Activated T-cell treated with anti-CD3 and anti-CD28 coated beads, Interleukin-2, amount 50 U/mL, for 4 hours (primary cell): ENCODE measurements around the gene RAB11FIP3. TPM values are rescaled to one million over a fixed set of nuclear protein-coding genes. Genes with fewer than 3 reads are reported as not detected.
A peak's percentile ranks its signal among the peaks of the same experiment; 100 is the strongest.

Experiments used
- ATAC-seq, 2 donors: fragments of 200-7000 bp; cut with Tn5 transposase; one replicate each; pipeline ENCODE4 v1.10.0; 2021
- DNase-seq: peaks from one replicate; pipeline ENCODE4 v3.0.0-alpha.2; 2020
- H3K27me3 Mint-ChIP-seq: one replicate; pipeline ENCODE4 v1.8.0; 2021; ENCODE audit warnings: low read depth, mixed read lengths
- H3K36me3 Mint-ChIP-seq: one replicate; pipeline ENCODE4 v1.8.0; 2022; ENCODE audit warnings: mixed read lengths; ENCODE audit not compliant: insufficient read depth
- H3K4me1 Mint-ChIP-seq: one replicate; pipeline ENCODE4 v1.8.0; 2021; ENCODE audit warnings: low read depth, mixed read lengths
- H3K4me3 Mint-ChIP-seq: one replicate; pipeline ENCODE4 v1.8.0; 2021; ENCODE audit warnings: mild to moderate bottlenecking, moderate library complexity, mixed read lengths
- H3K9me3 Mint-ChIP-seq: one replicate; pipeline ENCODE4 v1.8.0; 2021; ENCODE audit warnings: mixed read lengths
- total RNA-seq, 3 donors: library from RNA; stranded (reverse); gene quantifications; one replicate each; pipeline ENCODE4 v1.2.1, GENCODE V29; 2021

Gene RAB11FIP3
- total RNA-seq, 3 donors from 2014 or later = 28.2 to 31.3 (median 28.8) TPM

DNA sequence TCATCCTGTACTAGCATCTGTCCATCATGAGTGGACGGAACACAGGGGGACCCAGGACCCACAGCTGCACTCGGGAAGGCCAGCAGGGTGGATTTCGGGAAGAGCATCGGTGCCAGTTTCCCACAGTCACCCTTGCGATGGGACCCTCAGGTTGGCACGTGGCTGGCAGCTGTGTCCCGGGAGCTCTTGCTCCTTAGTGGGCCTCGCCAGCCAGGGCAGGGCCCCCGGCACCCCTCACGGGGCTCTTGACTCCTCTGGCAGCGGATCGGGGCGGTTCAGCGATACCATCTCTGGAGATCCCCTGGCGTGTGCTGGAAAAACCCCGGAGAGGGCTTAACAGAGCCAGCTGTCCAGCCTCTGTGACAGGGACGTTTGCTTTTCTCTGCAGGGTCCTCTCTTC is 111.3 kb downstream of the RAB11FIP3 start:
- H3K36me3 Mint-ChIP-seq = peaks cover 4% of the 10 kb centered on the region
- peaks cover 2% of the 10 kb centered on the region for H3K4me1 Mint-ChIP-seq
- H3K27me3 Mint-ChIP-seq = no peaks in the 10 kb centered on the region
- ATAC-seq (no peak), DNase-seq (no peak)
- no peaks in the 10 kb centered on the region for H3K9me3 Mint-ChIP-seq
- H3K4me3 Mint-ChIP-seq = no peak overlapping the region

DNA sequence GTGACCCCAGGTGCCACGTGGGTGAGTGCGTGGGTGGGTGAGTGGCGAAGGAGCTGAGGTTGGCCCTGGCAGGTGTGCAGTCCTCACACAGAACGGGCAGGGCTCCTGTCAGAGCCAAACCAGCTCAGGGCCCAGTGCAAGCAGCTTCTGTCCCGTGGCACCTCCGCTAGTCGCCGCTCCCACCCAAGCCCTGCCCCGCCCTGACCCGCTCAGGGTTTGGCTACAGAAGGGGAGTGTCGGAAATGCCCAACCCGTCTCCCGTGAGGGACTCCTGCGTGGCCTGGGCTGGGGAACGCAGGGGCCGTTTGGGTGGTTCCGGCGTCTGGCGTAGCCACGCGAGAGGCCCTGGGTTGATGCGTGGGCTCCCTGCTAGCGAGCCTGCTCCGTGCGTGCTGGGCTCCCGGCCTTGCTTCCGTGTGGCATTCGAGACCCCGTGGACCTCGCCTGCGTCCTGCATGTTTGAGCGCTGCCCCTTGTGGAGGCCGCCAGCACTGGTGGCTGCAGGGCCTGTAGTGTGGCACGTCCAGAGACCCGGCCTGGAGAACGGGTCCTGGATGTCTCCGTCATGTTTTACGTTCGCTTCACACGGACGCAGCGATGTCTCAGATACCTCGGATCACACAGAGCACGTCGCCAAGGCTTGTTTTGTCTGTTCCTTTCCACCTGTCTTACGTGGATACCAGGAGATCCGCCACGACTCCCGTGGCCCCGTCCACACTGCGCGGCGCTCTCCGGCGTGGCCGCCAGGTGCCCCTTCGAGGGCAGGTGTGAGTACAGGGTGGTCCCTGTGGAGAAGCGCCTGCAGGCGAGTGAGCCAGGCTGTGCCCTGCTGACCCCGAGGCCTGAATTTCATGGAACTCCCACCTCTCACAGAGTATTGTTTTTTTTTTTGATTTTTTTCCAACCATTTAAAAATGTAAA is 112.2 kb downstream of the RAB11FIP3 start:
- no peak overlapping the region for H3K4me3 Mint-ChIP-seq
- peaks cover 4% of the 10 kb centered on the region for H3K36me3 Mint-ChIP-seq

GRCh38 chr16:539901-540530 is 114.6 kb downstream of the RAB11FIP3 start:
- no peak for ATAC-seq
- no peak for DNase-seq
- Mint-ChIP-seq H3K4me3 (no peak overlapping the region), H3K4me1 (peaks cover 2% of the 10 kb centered on the region), H3K27me3 (no peaks in the 10 kb centered on the region), H3K9me3 (no peaks in the 10 kb centered on the region), H3K36me3 (peaks cover 4% of the 10 kb centered on the region)

More for the DNA sequence above, 112.2 kb downstream of the RAB11FIP3 start:
- Mint-ChIP-seq H3K9me3 (no peaks in the 10 kb centered on the region), H3K4me1 (peaks cover 2% of the 10 kb centered on the region), H3K27me3 (no peaks in the 10 kb centered on the region)
- DNase-seq (no peak), ATAC-seq (no peak)

DNA sequence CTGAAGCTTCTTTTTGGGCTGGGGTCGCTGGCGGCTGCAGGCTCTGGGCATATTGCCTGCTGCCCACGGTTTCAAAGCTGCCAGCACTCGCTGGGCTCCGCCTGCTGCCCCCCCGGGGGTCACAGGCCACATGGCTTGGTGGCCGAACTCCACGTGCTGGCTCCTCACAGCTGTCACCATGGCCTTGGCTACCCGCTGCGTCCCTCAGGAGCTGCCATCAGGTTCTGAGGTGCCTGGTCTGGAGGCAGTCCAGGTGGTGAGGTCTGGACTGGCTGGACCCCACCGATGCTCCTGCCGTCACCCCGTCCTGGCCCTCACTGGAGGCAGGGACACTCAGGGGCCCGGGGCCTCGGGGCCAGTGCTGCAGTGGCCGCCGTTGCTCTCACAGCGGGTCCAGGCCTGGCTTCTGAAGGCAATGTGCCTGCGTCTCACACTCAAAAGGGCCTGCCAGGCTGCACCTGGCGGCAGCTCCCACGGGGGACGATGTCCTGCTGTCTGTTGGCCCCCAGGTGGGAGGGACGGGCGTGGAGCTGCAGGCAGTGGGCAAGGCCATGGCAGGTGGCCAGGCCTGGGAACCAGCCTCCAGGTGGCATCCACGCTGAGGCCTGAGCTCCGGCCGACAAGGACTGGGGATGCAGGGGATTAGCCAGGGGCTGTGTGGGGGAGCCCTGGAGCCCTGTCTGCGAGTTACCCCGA is 115.3 kb downstream of the RAB11FIP3 start:
- peaks cover 5% of the 10 kb centered on the region for H3K36me3 Mint-ChIP-seq
- H3K27me3 Mint-ChIP-seq = no peaks in the 10 kb centered on the region
- H3K4me3 Mint-ChIP-seq = no peak overlapping the region
- no peaks in the 10 kb centered on the region for H3K9me3 Mint-ChIP-seq
- H3K4me1 Mint-ChIP-seq = peaks cover 2% of the 10 kb centered on the region
- ATAC-seq (no peak), DNase-seq (no peak)

GRCh38 chr16:543301-544164 is 118.1 kb downstream of the RAB11FIP3 start:
- peaks cover 2% of the 10 kb centered on the region for H3K4me1 Mint-ChIP-seq
- DNase-seq = no peak
- H3K4me3 Mint-ChIP-seq = no peak overlapping the region
- no peaks in the 10 kb centered on the region for H3K9me3 Mint-ChIP-seq
- peaks cover 5% of the 10 kb centered on the region for H3K36me3 Mint-ChIP-seq
- H3K27me3 Mint-ChIP-seq = no peaks in the 10 kb centered on the region
- no peak for ATAC-seq

DNA sequence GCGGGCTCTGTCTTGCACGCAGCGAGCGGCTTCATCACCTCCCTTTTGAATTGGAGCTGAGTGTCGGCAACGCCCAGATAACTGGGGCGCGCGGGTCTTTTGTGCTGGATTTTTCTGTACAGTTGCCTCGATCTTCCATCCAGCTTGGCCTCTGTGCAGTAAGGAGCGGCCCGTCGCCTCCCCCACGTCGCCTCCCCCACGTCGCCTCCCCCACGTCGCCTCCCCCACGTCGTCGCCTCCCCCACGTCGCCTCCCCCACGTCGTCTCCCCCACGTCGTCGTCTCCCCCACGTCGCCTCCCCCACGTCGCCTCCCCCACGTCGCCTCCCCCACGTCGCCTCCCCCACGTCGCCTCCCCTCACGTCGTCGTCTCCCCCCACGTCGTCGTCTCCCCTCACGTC is 119.1 kb downstream of the RAB11FIP3 start:
- ATAC-seq (no peak), DNase-seq (no peak)
- H3K36me3 Mint-ChIP-seq = peaks cover 1% of the 10 kb centered on the region
- H3K9me3 Mint-ChIP-seq = no peaks in the 10 kb centered on the region
- no peaks in the 10 kb centered on the region for H3K27me3 Mint-ChIP-seq
- no peaks in the 10 kb centered on the region for H3K4me1 Mint-ChIP-seq
- H3K4me3 Mint-ChIP-seq = no peak overlapping the region

- ATAC-seq = peak; percentile 58 to 68
- H3K4me1 Mint-ChIP-seq = no peaks in the 10 kb centered on the region
- no peak overlapping the region for H3K4me3 Mint-ChIP-seq
- H3K9me3 Mint-ChIP-seq = no peaks in the 10 kb centered on the region
- DNase-seq = peak; percentile 48
- peaks cover 1% of the 10 kb centered on the region for H3K36me3 Mint-ChIP-seq
- H3K27me3 Mint-ChIP-seq = no peaks in the 10 kb centered on the region
Observed at GRCh38 chr16:546909-547770, 121.7 kb downstream of the RAB11FIP3 start.

GRCh38 chr16:548586-548985 is 123.1 kb downstream of the RAB11FIP3 start:
- no peaks in the 10 kb centered on the region for H3K4me1 Mint-ChIP-seq
- H3K27me3 Mint-ChIP-seq = no peaks in the 10 kb centered on the region
- no peaks in the 10 kb centered on the region for H3K9me3 Mint-ChIP-seq
- DNase-seq (no peak), ATAC-seq (no peak)
- peaks cover 1% of the 10 kb centered on the region for H3K36me3 Mint-ChIP-seq
- no peak overlapping the region for H3K4me3 Mint-ChIP-seq

GRCh38 chr16:549544-550263 is 124.3 kb downstream of the RAB11FIP3 start:
- DNase-seq (no peak), ATAC-seq (no peak)
- Mint-ChIP-seq H3K27me3 (no peaks in the 10 kb centered on the region), H3K9me3 (no peaks in the 10 kb centered on the region), H3K4me3 (no peak overlapping the region), H3K4me1 (no peaks in the 10 kb centered on the region), H3K36me3 (peaks cover 1% of the 10 kb centered on the region)

- H3K27me3 Mint-ChIP-seq = no peaks in the 10 kb centered on the region
- H3K9me3 Mint-ChIP-seq = no peaks in the 10 kb centered on the region
- no peaks in the 10 kb centered on the region for H3K4me1 Mint-ChIP-seq
- no peak for ATAC-seq
- no peak for DNase-seq
- H3K36me3 Mint-ChIP-seq = no peaks in the 10 kb centered on the region
- H3K4me3 Mint-ChIP-seq = no peak overlapping the region
Observed at GRCh38 chr16:551210-551609, 125.8 kb downstream of the RAB11FIP3 start.

DNA sequence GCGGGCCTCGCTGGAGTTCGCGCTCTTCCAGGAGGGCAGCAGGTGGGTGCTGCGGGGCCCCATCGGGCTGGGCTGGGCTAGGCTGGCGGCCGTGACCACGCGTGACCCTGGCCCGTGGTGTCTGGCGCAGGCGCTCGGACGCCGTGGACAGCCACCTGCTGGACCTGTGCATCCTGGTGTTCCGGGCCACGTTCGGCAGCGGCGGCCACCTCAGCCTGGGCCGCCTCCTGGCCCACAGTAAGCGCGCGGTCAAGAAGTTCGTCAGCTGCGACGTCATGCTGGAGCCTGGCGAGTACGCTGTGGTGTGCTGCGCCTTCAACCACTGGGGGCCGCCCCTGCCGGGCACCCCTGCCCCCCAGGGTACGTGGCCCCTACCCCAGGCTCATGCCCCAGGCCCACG is 126.7 kb downstream of the RAB11FIP3 start:
- DNase-seq = no peak
- no peak for ATAC-seq
- H3K27me3 Mint-ChIP-seq = no peaks in the 10 kb centered on the region
- no peaks in the 10 kb centered on the region for H3K9me3 Mint-ChIP-seq
- no peak overlapping the region for H3K4me3 Mint-ChIP-seq
- no peaks in the 10 kb centered on the region for H3K36me3 Mint-ChIP-seq
- no peaks in the 10 kb centered on the region for H3K4me1 Mint-ChIP-seq

GRCh38 chr16:553601-554296 is 128.3 kb downstream of the RAB11FIP3 start:
- ATAC-seq = no peak
- DNase-seq = no peak
- Mint-ChIP-seq H3K4me1 (no peaks in the 10 kb centered on the region), H3K36me3 (no peaks in the 10 kb centered on the region), H3K9me3 (no peaks in the 10 kb centered on the region), H3K27me3 (peaks cover 10% of the 10 kb centered on the region), H3K4me3 (no peak overlapping the region)
